Limb (tissue), 2 donors: ENCODE measurements around the gene TRAPPC12.
"Not testable (repeated sequence)": the region's sequence is repeated elsewhere in the genome, so short reads cannot be mapped to it uniquely, and the experiment has no call there.

ENCODE experiments used
- DNase-seq, 2 donors: peaks; one replicate each; pipeline ENCODE4 v3.0.0-alpha.2; 2016; ENCODE audit errors: extremely low spot score in 2 of 2

TRAPPC12 gene

GRCh38 chr2:3369340-3370181 lies 9.9 kb upstream of the TRAPPC12 start:
- not testable (repeated sequence) for DNase-seq

GRCh38 chr2:3376821-3377220 lies 2.7 kb upstream of the TRAPPC12 start:
- no peak for DNase-seq

GRCh38 chr2:3377279-3377611 lies 2.2 kb upstream of the TRAPPC12 start:
- peak in 1 of 2 donors; percentile 37 for DNase-seq

GRCh38 chr2:3377612-3378432 lies 1.7 kb upstream of the TRAPPC12 start, which contains the start of gene EIPR1:
TSS of gene EIPR1 (minus strand) at chr2:3377818. CDS start at chr2:3377689, 129 bp downstream.
- peak; percentile 97 to 98 for DNase-seq

GRCh38 chr2:3379339-3379646 lies 201 bp upstream of the TRAPPC12 start:
- no peak for DNase-seq

- no peak for DNase-seq
Observed at GRCh38 chr2:3386448-3386958, 7.0 kb downstream of the TRAPPC12 start.

GRCh38 chr2:3387011-3387410 lies 7.5 kb downstream of the TRAPPC12 start:
- DNase-seq, result no peak

GRCh38 chr2:3387644-3388411 lies 8.3 kb downstream of the TRAPPC12 start:
- no peak for DNase-seq

- no peak for DNase-seq
Observed at GRCh38 chr2:3388412-3388738, 8.9 kb downstream of the TRAPPC12 start.

GRCh38 chr2:3389193-3389592 lies 9.7 kb downstream of the TRAPPC12 start:
- DNase-seq, result no peak

GRCh38 chr2:3390041-3390440 lies 10.5 kb downstream of the TRAPPC12 start:
- DNase-seq, result no peak

- no peak for DNase-seq
Observed at GRCh38 chr2:3392216-3392615, 12.7 kb downstream of the TRAPPC12 start.

- no peak for DNase-seq
Observed at GRCh38 chr2:3396920-3397559, 17.5 kb downstream of the TRAPPC12 start.

GRCh38 chr2:3398857-3399256 lies 19.4 kb downstream of the TRAPPC12 start:
- no peak for DNase-seq

- no peak for DNase-seq
Observed at GRCh38 chr2:3399381-3399780, 19.9 kb downstream of the TRAPPC12 start.

GRCh38 chr2:3399829-3400228 lies 20.3 kb downstream of the TRAPPC12 start:
- peak; percentile 24 to 55 for DNase-seq

- no peak for DNase-seq
Observed at GRCh38 chr2:3403587-3404334, 24.3 kb downstream of the TRAPPC12 start.

- DNase-seq, result no peak
Observed at GRCh38 chr2:3404349-3404894, 24.9 kb downstream of the TRAPPC12 start.

- DNase-seq, result no peak
Observed at GRCh38 chr2:3405307-3405706, 25.8 kb downstream of the TRAPPC12 start.

GRCh38 chr2:3405876-3406275 lies 26.4 kb downstream of the TRAPPC12 start:
- DNase-seq, result no peak
